Measurements from ENCODE around the gene SPACA7.

SPACA7 gene

DNA sequence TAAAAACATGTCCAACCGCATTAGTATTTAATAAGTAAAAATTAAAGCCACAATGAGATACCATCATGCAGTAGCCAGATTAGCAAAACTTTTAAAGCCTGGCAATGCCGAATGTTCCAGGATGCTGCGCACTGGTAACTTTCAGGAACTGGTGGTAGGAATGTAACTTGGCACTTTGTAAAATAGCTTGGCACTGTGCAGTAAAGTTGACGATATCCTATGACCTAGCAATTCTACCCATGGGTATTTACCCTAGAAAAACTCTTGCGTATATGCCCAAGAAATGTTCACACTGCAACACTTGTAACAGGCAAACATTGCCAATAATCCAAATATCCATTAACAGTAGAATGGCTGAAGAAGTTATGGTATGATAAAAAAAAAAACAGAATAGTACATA is 97.7 kb downstream of the SPACA7 start:
- no peak overlapping the region for H3K27ac ChIP-seq

DNA sequence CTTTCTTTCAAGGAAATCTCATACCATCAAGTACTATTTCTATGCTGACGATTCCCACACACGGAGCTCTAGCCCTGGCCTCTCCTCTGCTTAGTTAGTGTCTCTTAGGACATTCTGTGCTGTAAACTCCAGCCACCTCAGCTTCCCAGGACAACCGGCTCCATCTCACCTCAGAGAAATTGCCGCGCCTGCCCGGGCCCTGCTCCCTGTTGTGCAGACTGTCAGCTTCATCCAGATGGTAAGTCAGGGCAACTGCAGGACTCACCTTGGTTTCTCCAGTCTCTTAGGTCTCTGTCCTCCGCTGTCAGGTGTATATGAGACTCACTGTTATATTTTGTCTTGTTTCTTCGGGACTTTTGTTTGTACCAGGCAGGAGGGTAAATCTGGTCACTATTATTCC is 98.7 kb downstream of the SPACA7 start:
- H3K27ac ChIP-seq: no peak overlapping the region
- no peaks in the 10 kb centered on the region for H3K27me3 ChIP-seq (ENCODE audit: control insufficient read depth, insufficient read depth, low read length)
- H3K4me2 ChIP-seq (ENCODE audit: low read length): no peak overlapping the region
- no peaks in the 10 kb centered on the region for H3K79me2 ChIP-seq
- no peak overlapping the region for H3K9ac ChIP-seq
- no peaks in the 10 kb centered on the region for H3K9me3 ChIP-seq (ENCODE audit: control insufficient read depth, low read length)
- TF ChIP-seq CTCF (IDR thresholded peaks at IDR 0.05): no peak
- no peak overlapping the region for H3K4me3 ChIP-seq (ENCODE audit: low read depth, low read length)
- no peaks in the 10 kb centered on the region for H3K36me3 ChIP-seq (ENCODE audit: control insufficient read depth, insufficient read depth, low read length)
- no peaks in the 10 kb centered on the region for H3K4me1 ChIP-seq
- no peak overlapping the region for H2AFZ ChIP-seq

More for the DNA sequence above, 97.7 kb downstream of the SPACA7 start:
- Histone ChIP-seq H3K9me3 (ENCODE audit: control insufficient read depth, low read length) (no peaks in the 10 kb centered on the region), H3K4me3 (ENCODE audit: low read depth, low read length) (no peak overlapping the region), H3K4me2 (ENCODE audit: low read length) (no peak overlapping the region), H3K9ac (no peak overlapping the region), H3K27me3 (ENCODE audit: control insufficient read depth, insufficient read depth, low read length) (no peaks in the 10 kb centered on the region), H3K4me1 (no peaks in the 10 kb centered on the region), H3K36me3 (ENCODE audit: control insufficient read depth, insufficient read depth, low read length) (no peaks in the 10 kb centered on the region), H3K79me2 (no peaks in the 10 kb centered on the region), H2AFZ (no peak overlapping the region)
- TF ChIP-seq CTCF (IDR thresholded peaks at IDR 0.05): no peak

DNA sequence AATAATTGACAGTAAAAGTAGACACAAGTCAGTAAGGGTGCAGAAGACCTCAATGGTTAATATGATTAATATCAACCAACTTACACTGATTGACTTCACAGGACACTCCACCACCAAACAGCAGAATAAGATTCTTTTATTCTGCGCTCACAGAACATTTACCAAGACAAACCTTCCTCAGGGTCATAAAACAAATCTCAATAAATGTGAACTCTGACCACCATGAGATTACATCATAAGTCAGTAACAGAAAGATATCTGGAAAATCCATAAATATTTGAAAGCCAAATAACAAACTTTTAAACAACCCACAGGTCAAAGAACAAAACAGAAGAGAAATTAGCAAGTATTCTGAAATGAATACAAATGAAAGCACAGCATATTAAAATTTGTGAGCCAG is 99.7 kb downstream of the SPACA7 start:
- no peak for TF ChIP-seq CTCF (IDR thresholded peaks at IDR 0.05)

GRCh38 chr13:112477070-112477619 is 101.0 kb downstream of the SPACA7 start:
- Histone ChIP-seq H3K79me2 (no peaks in the 10 kb centered on the region), H3K4me3 (ENCODE audit: low read depth, low read length) (no peak overlapping the region), H2AFZ (no peak overlapping the region), H3K9ac (no peak overlapping the region), H3K9me3 (ENCODE audit: control insufficient read depth, low read length) (no peaks in the 10 kb centered on the region), H3K27me3 (ENCODE audit: control insufficient read depth, insufficient read depth, low read length) (no peaks in the 10 kb centered on the region), H3K4me2 (ENCODE audit: low read length) (no peak overlapping the region), H3K36me3 (ENCODE audit: control insufficient read depth, insufficient read depth, low read length) (no peaks in the 10 kb centered on the region), H3K27ac (no peak overlapping the region), H3K4me1 (no peaks in the 10 kb centered on the region)
- TF ChIP-seq CTCF (IDR thresholded peaks at IDR 0.05): no peak

More for the DNA sequence above, 99.7 kb downstream of the SPACA7 start:
- H3K27ac ChIP-seq: no peak overlapping the region
- no peaks in the 10 kb centered on the region for H3K79me2 ChIP-seq
- H3K36me3 ChIP-seq (ENCODE audit: control insufficient read depth, insufficient read depth, low read length): no peaks in the 10 kb centered on the region
- H3K27me3 ChIP-seq (ENCODE audit: control insufficient read depth, insufficient read depth, low read length): no peaks in the 10 kb centered on the region
- H2AFZ ChIP-seq: no peak overlapping the region
- no peak overlapping the region for H3K9ac ChIP-seq
- no peak overlapping the region for H3K4me2 ChIP-seq (ENCODE audit: low read length)
- H3K4me3 ChIP-seq (ENCODE audit: low read depth, low read length): no peak overlapping the region
- no peaks in the 10 kb centered on the region for H3K9me3 ChIP-seq (ENCODE audit: control insufficient read depth, low read length)
- H3K4me1 ChIP-seq: no peaks in the 10 kb centered on the region

DNA sequence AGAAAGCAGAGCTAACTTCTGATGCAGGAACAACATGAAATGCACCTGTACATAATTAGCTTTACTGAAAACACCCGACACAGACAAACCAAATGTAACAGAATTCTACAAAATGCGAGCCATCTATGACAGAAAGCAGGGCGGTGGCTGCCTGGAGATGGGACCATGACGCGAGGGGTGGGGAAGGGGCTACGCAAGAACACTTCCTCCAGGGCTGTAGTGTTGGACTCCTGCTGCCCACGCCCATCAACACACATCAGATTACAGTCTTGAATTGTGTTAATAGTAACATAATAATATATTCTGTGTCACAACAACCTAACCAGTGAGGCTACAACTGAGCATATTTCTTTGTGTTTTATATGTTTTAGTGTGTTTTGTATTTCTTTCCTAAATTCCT is 103.2 kb downstream of the SPACA7 start:
- H3K4me2 ChIP-seq (ENCODE audit: low read length): no peak overlapping the region
- no peaks in the 10 kb centered on the region for H3K9me3 ChIP-seq (ENCODE audit: control insufficient read depth, low read length)
- no peak for TF ChIP-seq CTCF (IDR thresholded peaks at IDR 0.05)
- no peak overlapping the region for H3K27ac ChIP-seq
- no peaks in the 10 kb centered on the region for H3K36me3 ChIP-seq (ENCODE audit: control insufficient read depth, insufficient read depth, low read length)
- H3K9ac ChIP-seq: no peak overlapping the region
- H3K4me3 ChIP-seq (ENCODE audit: low read depth, low read length): no peak overlapping the region
- no peaks in the 10 kb centered on the region for H3K4me1 ChIP-seq
- H3K79me2 ChIP-seq: no peaks in the 10 kb centered on the region
- H2AFZ ChIP-seq: no peak overlapping the region
- H3K27me3 ChIP-seq (ENCODE audit: control insufficient read depth, insufficient read depth, low read length): no peaks in the 10 kb centered on the region
